ENCODE measurements around the gene TNRC6B.

TNRC6B gene

GRCh38 chr22:40330615-40331014 lies 152.9 kb downstream of the TNRC6B start:
- no peak for DNase-seq (ENCODE audit: low read depth)
- TF ChIP-seq CTCF (conservative IDR thresholded peaks at IDR 0.05; ENCODE audit: low read depth, low read length) = no peak
- no peak overlapping the region for H3K4me3 ChIP-seq (ENCODE audit: low read length)

- no peak for DNase-seq (ENCODE audit: low read depth)
Observed at GRCh38 chr22:40331706-40332105, 154.0 kb downstream of the TNRC6B start.

GRCh38 chr22:40332319-40332781 lies 154.6 kb downstream of the TNRC6B start:
- no peak overlapping the region for H3K4me3 ChIP-seq (ENCODE audit: low read length)
- DNase-seq (ENCODE audit: low read depth) = no peak
- no peak for TF ChIP-seq CTCF (conservative IDR thresholded peaks at IDR 0.05; ENCODE audit: low read depth, low read length)

More at GRCh38 chr22:40331706-40332105, 154.0 kb downstream of the TNRC6B start:
- TF ChIP-seq CTCF (conservative IDR thresholded peaks at IDR 0.05; ENCODE audit: low read depth, low read length) = no peak
- no peak overlapping the region for H3K4me3 ChIP-seq (ENCODE audit: low read length)

GRCh38 chr22:40334060-40334459 lies 156.3 kb downstream of the TNRC6B start:
- H3K4me3 ChIP-seq (ENCODE audit: low read length) = no peak overlapping the region
- DNase-seq (ENCODE audit: low read depth) = no peak
- no peak for TF ChIP-seq CTCF (conservative IDR thresholded peaks at IDR 0.05; ENCODE audit: low read depth, low read length)

GRCh38 chr22:40334899-40335298 lies 157.2 kb downstream of the TNRC6B start:
- DNase-seq (ENCODE audit: low read depth) = no peak
- no peak overlapping the region for H3K4me3 ChIP-seq (ENCODE audit: low read length)

GRCh38 chr22:40335358-40335757 lies 157.6 kb downstream of the TNRC6B start:
- no peak for TF ChIP-seq CTCF (conservative IDR thresholded peaks at IDR 0.05; ENCODE audit: low read depth, low read length)
- no peak for DNase-seq (ENCODE audit: low read depth)
- no peak overlapping the region for H3K4me3 ChIP-seq (ENCODE audit: low read length)

More at GRCh38 chr22:40334899-40335298, 157.2 kb downstream of the TNRC6B start:
- no peak for TF ChIP-seq CTCF (conservative IDR thresholded peaks at IDR 0.05; ENCODE audit: low read depth, low read length)

GRCh38 chr22:40340044-40340443 lies 162.3 kb downstream of the TNRC6B start:
- TF ChIP-seq CTCF (conservative IDR thresholded peaks at IDR 0.05; ENCODE audit: low read depth, low read length) = no peak
- H3K4me3 ChIP-seq (ENCODE audit: low read length) = no peak overlapping the region
- DNase-seq (ENCODE audit: low read depth) = no peak
